HEK293T (cell line): Measurements from ENCODE around the gene EPHB1.

Experiments used
- BHLHE40 ChIP-seq: fragments of 450-650 bp; IDR thresholded peaks from 2 replicates; pipeline ENCODE4 v1.6.1; 2016; ENCODE audit warnings: mild to moderate bottlenecking, moderate library complexity, borderline replicate concordance
- CTBP1 ChIP-seq: fragments of 450-650 bp; IDR thresholded peaks from 2 replicates; pipeline ENCODE4 v1.6.1; 2016; ENCODE audit warnings: borderline replicate concordance
- FOXK2 ChIP-seq: fragments of 450-650 bp; IDR thresholded peaks from 2 replicates; pipeline ENCODE4 v1.6.1; 2016; ENCODE audit warnings: mild to moderate bottlenecking
- FOXM1 ChIP-seq: fragments of 450-650 bp; IDR thresholded peaks from 2 replicates; pipeline ENCODE4 v1.6.1; 2017; ENCODE audit warnings: mild to moderate bottlenecking, borderline replicate concordance
- HDGF ChIP-seq: fragments of 450-650 bp; IDR thresholded peaks from 2 replicates; pipeline ENCODE4 v1.6.1; 2017; ENCODE audit warnings: antibody characterized with exemption, borderline replicate concordance
- L3MBTL2 ChIP-seq: fragments of 450-650 bp; conservative IDR thresholded peaks from 2 replicates; pipeline ENCODE4 v1.6.1; 2016; ENCODE audit warnings: mild to moderate bottlenecking
- LEF1 ChIP-seq: fragments of 450-650 bp; IDR thresholded peaks from 2 replicates; pipeline ENCODE4 v1.6.1; 2017; ENCODE audit warnings: mild to moderate bottlenecking, borderline replicate concordance
- SP1 ChIP-seq: fragments of 450-650 bp; IDR thresholded peaks from 2 replicates; pipeline ENCODE4 v1.6.1; 2017
- SUZ12 ChIP-seq: fragments of 450-650 bp; IDR thresholded peaks from 2 replicates; pipeline ENCODE4 v1.6.1; 2016; ENCODE audit warnings: mild to moderate bottlenecking
- TARDBP ChIP-seq: fragments of 450-650 bp; IDR thresholded peaks from 2 replicates; pipeline ENCODE4 v1.6.1; 2016
- ZNF384 ChIP-seq: fragments of 450-650 bp; IDR thresholded peaks from 2 replicates; pipeline ENCODE4 v1.6.1; 2016
- TF ChIP-seq, protein P1 (sequence below): fragments of 450-650 bp; IDR thresholded peaks from 2 replicates; pipeline ENCODE4 v1.6.1; 2016

DNA sequence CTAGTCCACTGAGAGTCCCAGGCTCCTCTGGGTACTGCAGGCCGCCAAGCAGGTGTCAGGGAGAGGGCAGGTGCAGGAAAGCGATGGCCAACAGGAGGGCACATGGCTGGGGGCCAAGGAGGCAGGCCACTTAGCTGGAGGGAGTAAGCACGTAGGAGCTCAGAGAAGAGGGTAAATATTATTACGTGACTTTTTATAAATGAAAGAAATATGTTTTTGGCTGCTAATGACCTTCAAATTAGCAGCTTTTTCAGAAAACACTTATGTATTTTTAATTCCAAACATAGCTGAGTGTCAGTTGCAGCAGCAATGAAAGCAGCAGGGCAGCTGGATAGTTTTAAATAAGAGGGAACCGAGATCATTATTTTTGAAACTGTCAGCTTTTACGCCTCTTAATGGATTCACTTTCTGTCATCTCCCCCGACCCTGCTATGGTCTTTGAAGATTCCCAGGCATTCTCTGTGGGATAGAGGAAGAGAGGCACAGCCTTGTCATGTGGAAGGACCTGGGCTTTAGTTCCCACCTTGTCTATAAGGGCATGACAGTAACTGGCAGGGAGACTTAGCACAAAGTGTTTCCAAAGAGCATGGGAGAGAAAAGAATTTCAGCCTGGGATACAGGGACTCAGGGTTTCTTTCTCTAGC, 477.1 kb downstream of the EPHB1 start:
- TF ChIP-seq SUZ12 (no peak), HDGF (no peak), LEF1 (no peak), TARDBP (no peak), SP1 (no peak), ZNF384 (no peak), BHLHE40 (no peak), FOXM1 (no peak), L3MBTL2 (no peak), FOXK2 (no peak), CTBP1 (no peak)
- TF ChIP-seq, protein P1, sequence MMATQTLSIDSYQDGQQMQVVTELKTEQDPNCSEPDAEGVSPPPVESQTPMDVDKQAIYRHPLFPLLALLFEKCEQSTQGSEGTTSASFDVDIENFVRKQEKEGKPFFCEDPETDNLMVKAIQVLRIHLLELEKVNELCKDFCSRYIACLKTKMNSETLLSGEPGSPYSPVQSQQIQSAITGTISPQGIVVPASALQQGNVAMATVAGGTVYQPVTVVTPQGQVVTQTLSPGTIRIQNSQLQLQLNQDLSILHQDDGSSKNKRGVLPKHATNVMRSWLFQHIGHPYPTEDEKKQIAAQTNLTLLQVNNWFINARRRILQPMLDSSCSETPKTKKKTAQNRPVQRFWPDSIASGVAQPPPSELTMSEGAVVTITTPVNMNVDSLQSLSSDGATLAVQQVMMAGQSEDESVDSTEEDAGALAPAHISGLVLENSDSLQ: no peak
